ENCODE measurements around the gene CAPZA1.

GRCh38 chr1:112701227-112702066 is 81.8 kb downstream of the CAPZA1 start:
- no peak for TF ChIP-seq CTCF (IDR thresholded peaks at IDR 0.05 in 4 of 5, conservative IDR thresholded peaks at IDR 0.05 in 1 of 5)
- TF ChIP-seq POLR2A (IDR thresholded peaks at IDR 0.05): no peak

Data from gastrocnemius medialis (tissue), 4 donors.